ENCODE results near the gene IL16. TPM values are rescaled to one million over a fixed set of nuclear protein-coding genes. Genes with fewer than 3 reads are reported as not detected.

Gene IL16
- total and polyA plus RNA-seq, 4 experiments from 2014 or later = 190 to 400 (median 362) TPM

DNA sequence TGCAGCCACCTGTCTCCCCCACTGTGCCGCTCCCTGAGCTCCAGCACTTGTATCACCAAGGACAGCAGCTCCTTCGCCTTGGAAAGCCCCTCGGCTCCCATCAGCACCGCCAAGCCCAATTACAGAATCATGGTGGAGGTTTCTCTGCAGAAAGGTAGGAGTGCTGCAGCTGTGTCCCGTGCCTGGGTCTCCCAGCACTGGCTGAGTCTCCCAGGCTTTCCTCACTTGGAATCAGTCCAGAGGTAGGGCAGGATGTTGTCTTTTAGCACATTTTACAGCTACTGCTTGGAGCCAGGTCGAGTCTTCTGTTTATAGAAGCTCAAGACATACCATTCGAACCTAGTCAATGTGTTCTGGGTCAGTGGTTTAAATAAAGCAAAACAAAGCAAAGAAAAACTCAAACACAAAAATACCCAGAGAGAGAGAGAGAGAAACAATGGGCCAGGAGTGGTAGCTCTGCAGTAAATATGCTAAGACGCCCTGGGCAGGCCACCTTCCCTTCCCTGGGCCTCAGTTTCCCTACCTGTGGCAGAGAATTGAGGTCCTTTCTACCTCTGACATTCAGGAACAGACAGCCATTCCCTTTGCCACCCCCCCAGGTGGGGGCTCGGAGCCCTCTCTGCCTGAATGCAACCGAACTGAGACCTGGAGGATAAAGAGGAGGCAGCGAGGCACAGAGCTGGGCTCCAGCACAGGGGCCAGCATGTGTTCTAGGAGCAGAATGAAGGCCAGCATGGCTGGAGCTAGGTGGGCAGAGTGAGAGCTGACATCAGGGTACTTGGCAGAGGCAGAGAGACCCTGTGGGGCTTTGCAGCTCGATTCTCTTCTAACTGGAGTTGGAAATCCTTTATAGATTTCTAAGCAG is 83.2 kb downstream of the IL16 start:
- Mint-ChIP-seq H3K27me3 (no peaks in the 10 kb centered on the region), H3K4me3 (no peak overlapping the region), H3K27ac (peak overlapping the region in 3 of 7 donors; percentile 19 to 52 (median 36)), H3K36me3 (peaks cover 3 to 7% of the 10 kb centered on the region in 2 donors), H3K9me3 (peaks cover 0 to 14% (median 10%) of the 10 kb centered on the region in 8 donors), H3K4me1 (peaks cover 38 to 70% (median 51%) of the 10 kb centered on the region in 4 donors)
- Histone ChIP-seq H3K27ac (ENCODE audit: low read depth, low read length) (no peak overlapping the region), H3K9me3 (ENCODE audit: control insufficient read depth in 1 of 2, low read length in 2 of 2) (no peaks in the 10 kb centered on the region), H3K27me3 (ENCODE audit: insufficient read depth, low read length) (no peaks in the 10 kb centered on the region), H3K36me3 (ENCODE audit: insufficient read depth, low read length) (no peaks in the 10 kb centered on the region), H3K4me1 (ENCODE audit: insufficient read depth, low read length) (peaks cover 35% of the 10 kb centered on the region), H3K4me3 (ENCODE audit: low read length in 2 of 2) (no peak overlapping the region)
- intact Hi-C loops (cut with micrococcal nuclease) = no loop called here
- ChIA-PET POLR2A (ENCODE audit: partially characterized antibody) (interaction anchor here (0.6 to 12.1 kb wide), 4 partner anchors 17 to 39 kb away, joined by 3 to 294 read pairs (median 10); no protein-coding TSS in a partner anchor), CTCF (ENCODE audit: partially characterized antibody) (interaction anchor here (0.8 to 9.8 kb wide), 9 partner anchors 10 to 121 kb away, joined by 3 to 147 read pairs (median 10); no protein-coding TSS in a partner anchor)
- no peak for DNase-seq

GRCh38 chr15:81280696-81281455 is 84.2 kb downstream of the IL16 start:
- Histone ChIP-seq H3K4me1 (ENCODE audit: insufficient read depth, low read length) (peaks cover 37% of the 10 kb centered on the region), H3K4me3 (ENCODE audit: low read length in 2 of 2) (no peak overlapping the region)

GRCh38 chr15:81281456-81281735 is 84.7 kb downstream of the IL16 start:
- CTCF ChIA-PET (ENCODE audit: partially characterized antibody) = interaction anchor here (0.7 to 7.2 kb wide), 8 partner anchors 10 to 54 kb away, joined by 3 to 59 read pairs (median 7); no protein-coding TSS in a partner anchor
- Histone ChIP-seq H3K27ac (ENCODE audit: low read depth, low read length) (no peak overlapping the region), H3K9me3 (ENCODE audit: control insufficient read depth in 1 of 2, low read length in 2 of 2) (no peaks in the 10 kb centered on the region), H3K4me3 (ENCODE audit: low read length in 2 of 2) (no peak overlapping the region), H3K36me3 (ENCODE audit: insufficient read depth, low read length) (no peaks in the 10 kb centered on the region), H3K27me3 (ENCODE audit: insufficient read depth, low read length) (no peaks in the 10 kb centered on the region), H3K4me1 (ENCODE audit: insufficient read depth, low read length) (peaks cover 37% of the 10 kb centered on the region)
- H3K4me3 Mint-ChIP-seq = peak overlapping the region in 1 of 8 donors; percentile 33
- no peaks in the 10 kb centered on the region for H3K27me3 Mint-ChIP-seq
- H3K27ac Mint-ChIP-seq = peak overlapping the region in 4 of 7 donors; percentile 31 to 69 (median 44)
- peaks cover 41 to 70% (median 54%) of the 10 kb centered on the region in 4 donors for H3K4me1 Mint-ChIP-seq
- peaks cover 3 to 7% of the 10 kb centered on the region in 2 donors for H3K36me3 Mint-ChIP-seq
- no peak for DNase-seq
- intact Hi-C loops (cut with micrococcal nuclease) = no loop called here
- POLR2A ChIA-PET (ENCODE audit: partially characterized antibody) = interaction anchor here (2.4 to 12.1 kb wide), 2 partner anchors 15 to 24 kb away, joined by 13 to 294 read pairs; no protein-coding TSS in a partner anchor
- H3K9me3 Mint-ChIP-seq = peaks cover 0 to 14% (median 10%) of the 10 kb centered on the region in 8 donors

More at GRCh38 chr15:81280696-81281455, 84.2 kb downstream of the IL16 start:
- no peaks in the 10 kb centered on the region for H3K27me3 Mint-ChIP-seq
- no peaks in the 10 kb centered on the region for H3K9me3 ChIP-seq (ENCODE audit: control insufficient read depth in 1 of 2, low read length in 2 of 2)
- no peak overlapping the region for H3K27ac ChIP-seq (ENCODE audit: low read depth, low read length)
- H3K4me1 Mint-ChIP-seq = peaks cover 38 to 70% (median 52%) of the 10 kb centered on the region in 4 donors
- ChIA-PET CTCF (ENCODE audit: partially characterized antibody) (interaction anchor here (0.7 to 9.8 kb wide), 9 partner anchors 11 to 120 kb away, joined by 3 to 147 read pairs (median 10); no protein-coding TSS in a partner anchor), POLR2A (ENCODE audit: partially characterized antibody) (interaction anchor here (1.9 to 12.1 kb wide), 3 partner anchors 16 to 38 kb away, joined by 6 to 294 read pairs (median 13); no protein-coding TSS in a partner anchor)
- no peaks in the 10 kb centered on the region for H3K36me3 ChIP-seq (ENCODE audit: insufficient read depth, low read length)
- H3K27me3 ChIP-seq (ENCODE audit: insufficient read depth, low read length) = no peaks in the 10 kb centered on the region
- DNase-seq = no peak
- H3K27ac Mint-ChIP-seq = peak overlapping the region in 3 of 7 donors; percentile 31 to 53 (median 35)
- H3K9me3 Mint-ChIP-seq = peaks cover 0 to 14% (median 10%) of the 10 kb centered on the region in 8 donors
- intact Hi-C loops (cut with micrococcal nuclease) = no loop called here
- peaks cover 3 to 7% of the 10 kb centered on the region in 2 donors for H3K36me3 Mint-ChIP-seq
- H3K4me3 Mint-ChIP-seq = peak overlapping the region in 1 of 8 donors; percentile 33

- intact Hi-C loops (cut with micrococcal nuclease) = no loop called here
Observed at GRCh38 chr15:81281766-81282605, 85.3 kb downstream of the IL16 start.

GRCh38 chr15:81282606-81282895 is 85.9 kb downstream of the IL16 start:
- no peak overlapping the region for H3K4me3 ChIP-seq (ENCODE audit: low read length in 2 of 2)
- H3K27ac ChIP-seq (ENCODE audit: low read depth, low read length) = no peak overlapping the region
- peaks cover 0 to 6% (median 2%) of the 10 kb centered on the region in 8 donors for H3K9me3 Mint-ChIP-seq
- H3K9me3 ChIP-seq (ENCODE audit: control insufficient read depth in 1 of 2, low read length in 2 of 2) = no peaks in the 10 kb centered on the region
- H3K4me1 ChIP-seq (ENCODE audit: insufficient read depth, low read length) = peaks cover 46% of the 10 kb centered on the region
- no peaks in the 10 kb centered on the region for H3K27me3 Mint-ChIP-seq
- peaks cover 0 to 2% of the 10 kb centered on the region in 2 donors for H3K36me3 Mint-ChIP-seq
- no peaks in the 10 kb centered on the region for H3K36me3 ChIP-seq (ENCODE audit: insufficient read depth, low read length)
- ChIA-PET CTCF (ENCODE audit: partially characterized antibody) (interaction anchor here (1.2 to 7.2 kb wide), 2 partner anchors 9 to 16 kb away, joined by 5 to 59 read pairs; no protein-coding TSS in a partner anchor), POLR2A (ENCODE audit: partially characterized antibody) (interaction anchor here (1.0 to 12.1 kb wide), 4 partner anchors 14 to 41 kb away, joined by 4 to 294 read pairs (median 5); partner anchors contain the start of gene STARD5)
- intact Hi-C loops (cut with micrococcal nuclease) = no loop called here
- no peak for DNase-seq
- peak overlapping the region in 2 of 7 donors; percentile 7 to 17 for H3K27ac Mint-ChIP-seq
- no peak overlapping the region for H3K4me3 Mint-ChIP-seq
- H3K27me3 ChIP-seq (ENCODE audit: insufficient read depth, low read length) = no peaks in the 10 kb centered on the region
- H3K4me1 Mint-ChIP-seq = peaks cover 49 to 74% (median 62%) of the 10 kb centered on the region in 4 donors

More at GRCh38 chr15:81281766-81282605, 85.3 kb downstream of the IL16 start:
- ChIA-PET CTCF (ENCODE audit: partially characterized antibody) (interaction anchor here (1.2 to 7.2 kb wide), 5 partner anchors 10 to 16 kb away, joined by 3 to 59 read pairs (median 12); no protein-coding TSS in a partner anchor), POLR2A (ENCODE audit: partially characterized antibody) (interaction anchor here (1.0 to 12.1 kb wide), 5 partner anchors 15 to 42 kb away, joined by 4 to 294 read pairs (median 5); partner anchors contain the start of gene STARD5)
- Histone ChIP-seq H3K27me3 (ENCODE audit: insufficient read depth, low read length) (no peaks in the 10 kb centered on the region), H3K4me1 (ENCODE audit: insufficient read depth, low read length) (peaks cover 40% of the 10 kb centered on the region), H3K36me3 (ENCODE audit: insufficient read depth, low read length) (no peaks in the 10 kb centered on the region), H3K9me3 (ENCODE audit: control insufficient read depth in 1 of 2, low read length in 2 of 2) (no peaks in the 10 kb centered on the region), H3K4me3 (ENCODE audit: low read length in 2 of 2) (no peak overlapping the region), H3K27ac (ENCODE audit: low read depth, low read length) (no peak overlapping the region)
- Mint-ChIP-seq H3K36me3 (peaks cover 2 to 4% of the 10 kb centered on the region in 2 donors), H3K4me1 (peaks cover 46 to 70% (median 57%) of the 10 kb centered on the region in 4 donors), H3K4me3 (peak overlapping the region in 1 of 8 donors; percentile 21), H3K27me3 (no peaks in the 10 kb centered on the region), H3K9me3 (peaks cover 0 to 10% (median 6%) of the 10 kb centered on the region in 8 donors), H3K27ac (peak overlapping the region in 3 of 7 donors; percentile 3 to 69 (median 17))
- no peak for DNase-seq

GRCh38 chr15:81282911-81283310 is 86.2 kb downstream of the IL16 start:
- H3K4me3 ChIP-seq (ENCODE audit: low read length in 2 of 2) = no peak overlapping the region
- CTCF ChIA-PET (ENCODE audit: partially characterized antibody) = interaction anchor here (1.2 to 7.2 kb wide), 7 partner anchors 8 to 127 kb away, joined by 3 to 59 read pairs (median 6); no protein-coding TSS in a partner anchor
- no peak overlapping the region for H3K4me3 Mint-ChIP-seq
- no peaks in the 10 kb centered on the region for H3K9me3 ChIP-seq (ENCODE audit: control insufficient read depth in 1 of 2, low read length in 2 of 2)
- H3K9me3 Mint-ChIP-seq = peaks cover 0 to 2% (median under 1%) of the 10 kb centered on the region in 8 donors
- no peak overlapping the region for H3K27ac ChIP-seq (ENCODE audit: low read depth, low read length)
- peak overlapping the region in 1 of 7 donors; percentile 7 for H3K27ac Mint-ChIP-seq
- H3K4me1 Mint-ChIP-seq = peaks cover 53 to 76% (median 65%) of the 10 kb centered on the region in 4 donors
- no peak for DNase-seq
- POLR2A ChIA-PET (ENCODE audit: partially characterized antibody) = interaction anchor here (1.0 to 12.1 kb wide), 5 partner anchors 14 to 41 kb away, joined by 4 to 294 read pairs (median 5); partner anchors contain the start of gene STARD5
- H3K36me3 ChIP-seq (ENCODE audit: insufficient read depth, low read length) = no peaks in the 10 kb centered on the region
- no peaks in the 10 kb centered on the region for H3K27me3 Mint-ChIP-seq
- intact Hi-C loops (cut with micrococcal nuclease) = no loop called here
- H3K27me3 ChIP-seq (ENCODE audit: insufficient read depth, low read length) = no peaks in the 10 kb centered on the region
- H3K4me1 ChIP-seq (ENCODE audit: insufficient read depth, low read length) = peaks cover 49% of the 10 kb centered on the region
- peaks cover 0 to 2% of the 10 kb centered on the region in 2 donors for H3K36me3 Mint-ChIP-seq

All from CD4-positive, alpha-beta memory T cell (primary cell).